ENCODE measurements around the gene STAU1.
A peak's percentile ranks its signal among the peaks of the same experiment; 100 is the strongest.

The STAU1 gene

GRCh38 chr20:49140834-49141233, 47.3 kb downstream of the STAU1 start (continued):
- TF ChIP-seq, protein P1, sequence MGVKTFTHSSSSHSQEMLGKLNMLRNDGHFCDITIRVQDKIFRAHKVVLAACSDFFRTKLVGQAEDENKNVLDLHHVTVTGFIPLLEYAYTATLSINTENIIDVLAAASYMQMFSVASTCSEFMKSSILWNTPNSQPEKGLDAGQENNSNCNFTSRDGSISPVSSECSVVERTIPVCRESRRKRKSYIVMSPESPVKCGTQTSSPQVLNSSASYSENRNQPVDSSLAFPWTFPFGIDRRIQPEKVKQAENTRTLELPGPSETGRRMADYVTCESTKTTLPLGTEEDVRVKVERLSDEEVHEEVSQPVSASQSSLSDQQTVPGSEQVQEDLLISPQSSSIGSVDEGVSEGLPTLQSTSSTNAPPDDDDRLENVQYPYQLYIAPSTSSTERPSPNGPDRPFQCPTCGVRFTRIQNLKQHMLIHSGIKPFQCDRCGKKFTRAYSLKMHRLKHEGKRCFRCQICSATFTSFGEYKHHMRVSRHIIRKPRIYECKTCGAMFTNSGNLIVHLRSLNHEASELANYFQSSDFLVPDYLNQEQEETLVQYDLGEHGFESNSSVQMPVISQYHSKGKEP (tag by site-specific recombination; IDR thresholded peaks at IDR 0.05), result no peak
- no peak for TF ChIP-seq ZNF626 (tag by site-specific recombination; IDR thresholded peaks at IDR 0.05)

GRCh38 chr20:49140411-49140810, 47.7 kb downstream of the STAU1 start:
- POLR2A ChIA-PET, result no interaction called here
- TF ChIP-seq ZNF23 (tag by site-specific recombination; IDR thresholded peaks at IDR 0.05; ENCODE audit: borderline replicate concordance) (no peak), BCL11B (tag by site-specific recombination; IDR thresholded peaks at IDR 0.05; ENCODE audit: low read depth) (no peak), ZNF513 (tag by site-specific recombination; IDR thresholded peaks at IDR 0.05) (no peak), ZNF701 (tag by site-specific recombination; IDR thresholded peaks at IDR 0.05) (no peak), ZNF555 (tag by site-specific recombination; conservative IDR thresholded peaks at IDR 0.05) (no peak), ZNF521 (tag by site-specific recombination; IDR thresholded peaks at IDR 0.05) (no peak), ZSCAN23 (tag by site-specific recombination; IDR thresholded peaks at IDR 0.05) (no peak), ZNF621 (tag by site-specific recombination; IDR thresholded peaks at IDR 0.05) (no peak), ZSCAN4 (tag by site-specific recombination; IDR thresholded peaks at IDR 0.05) (no peak), YY2 (tag by site-specific recombination; IDR thresholded peaks at IDR 0.05) (no peak)
- TF ChIP-seq, protein P2, sequence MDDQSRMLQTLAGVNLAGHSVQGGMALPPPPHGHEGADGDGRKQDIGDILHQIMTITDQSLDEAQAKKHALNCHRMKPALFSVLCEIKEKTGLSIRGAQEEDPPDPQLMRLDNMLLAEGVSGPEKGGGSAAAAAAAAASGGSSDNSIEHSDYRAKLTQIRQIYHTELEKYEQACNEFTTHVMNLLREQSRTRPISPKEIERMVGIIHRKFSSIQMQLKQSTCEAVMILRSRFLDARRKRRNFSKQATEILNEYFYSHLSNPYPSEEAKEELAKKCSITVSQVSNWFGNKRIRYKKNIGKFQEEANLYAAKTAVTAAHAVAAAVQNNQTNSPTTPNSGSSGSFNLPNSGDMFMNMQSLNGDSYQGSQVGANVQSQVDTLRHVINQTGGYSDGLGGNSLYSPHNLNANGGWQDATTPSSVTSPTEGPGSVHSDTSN (CRISPR knock-in tag; IDR thresholded peaks at IDR 0.05), result no peak
- CTCF ChIA-PET, result no interaction called here
- Histone ChIP-seq H3K4me1 (ENCODE audit: control insufficient read depth, insufficient read depth, low read length) (no peaks in the 10 kb centered on the region), H3K4me3 (ENCODE audit: low read depth, low read length) (no peak overlapping the region), H3K36me3 (ENCODE audit: control insufficient read depth in 2 of 2, insufficient read depth in 1 of 2, low read length in 2 of 2) (peaks cover 6 to 33% of the 10 kb centered on the region in 2 experiments; a peak in 2 of 3 replicates), H3K27ac (ENCODE audit: extremely low read depth, low read depth, low read length) (no peak overlapping the region), H3K9me3 (ENCODE audit: control insufficient read depth, insufficient read depth, low read depth, low read length) (no peaks in the 10 kb centered on the region)

- no peak overlapping the region for H3K4me3 ChIP-seq (ENCODE audit: low read depth, low read length)
- H3K9me3 ChIP-seq (ENCODE audit: control insufficient read depth, insufficient read depth, low read depth, low read length), result no peaks in the 10 kb centered on the region
- peaks cover 6 to 33% of the 10 kb centered on the region in 2 experiments; a peak in 2 of 3 replicates for H3K36me3 ChIP-seq (ENCODE audit: control insufficient read depth in 2 of 2, insufficient read depth in 1 of 2, low read length in 2 of 2)
- CTCF ChIA-PET, result interaction anchor here (0.8 to 2.8 kb wide), 2 partner anchors 79 to 81 kb away, joined by 3 to 13 read pairs; partner anchors contain the start of gene DDX27
- no peak for TF ChIP-seq ZNF423 (tag by site-specific recombination; IDR thresholded peaks at IDR 0.05)
- peak; percentile 89 for TF ChIP-seq ZNF121 (tag by site-specific recombination; IDR thresholded peaks at IDR 0.05)
- H3K27ac ChIP-seq (ENCODE audit: extremely low read depth, low read depth, low read length), result no peak overlapping the region
- POLR2A ChIA-PET, result no interaction called here
- no peaks in the 10 kb centered on the region for H3K4me1 ChIP-seq (ENCODE audit: control insufficient read depth, insufficient read depth, low read length)
These were observed 49.7 kb downstream of the STAU1 start for GRCh38 chr20:49138431-49138830.
